Measurements from ENCODE around the gene MB21D2.

The MB21D2 gene

GRCh38 chr3:192831111-192831644, 86.5 kb downstream of the MB21D2 start:
- Histone ChIP-seq H3K4me3 (ENCODE audit: low read depth, low read length) (no peak overlapping the region), H3K27ac (ENCODE audit: extremely low read depth, low read depth, low read length) (no peak overlapping the region), H3K4me1 (ENCODE audit: control insufficient read depth, insufficient read depth, low read length) (peaks cover 8% of the 10 kb centered on the region), H3K36me3 (ENCODE audit: control insufficient read depth in 2 of 2, insufficient read depth in 1 of 2, low read length in 2 of 2) (no peaks in the 10 kb centered on the region), H3K9me3 (ENCODE audit: control insufficient read depth, insufficient read depth, low read depth, low read length) (no peaks in the 10 kb centered on the region)
- CTCF ChIA-PET = interaction anchor here (1.0 kb wide), 1 partner anchor 28 kb away, joined by 3 read pairs; no protein-coding TSS in a partner anchor
- POLR2A ChIA-PET = no interaction called here
- TF ChIP-seq SETDB1 (IDR thresholded peaks at IDR 0.05; ENCODE audit: insufficient read length, low read length) (no peak), PRDM2 (tag by site-specific recombination; IDR thresholded peaks at IDR 0.05; ENCODE audit: borderline replicate concordance) (no peak), ZNF174 (tag by site-specific recombination; IDR thresholded peaks at IDR 0.05) (no peak), HOXC10 (CRISPR knock-in tag; IDR thresholded peaks at IDR 0.05) (no peak), ZBTB11 (tag by site-specific recombination; conservative IDR thresholded peaks at IDR 0.05; ENCODE audit: low read depth) (peak; percentile 94), HIC1 (tag by site-specific recombination; IDR thresholded peaks at IDR 0.05) (peak; percentile 45), ATF2 (tag by site-specific recombination; IDR thresholded peaks at IDR 0.05; ENCODE audit: low read depth) (peak; percentile 75), ZNF148 (tag by site-specific recombination; IDR thresholded peaks at IDR 0.05; ENCODE audit: borderline replicate concordance) (no peak), ZNF785 (tag by site-specific recombination; IDR thresholded peaks at IDR 0.05) (no peak), ZBTB21 (tag by site-specific recombination; IDR thresholded peaks at IDR 0.05) (0 out of 2 replicates have a peak, but pooled peaks have one; percentile 12), ZNF114 (tag by site-specific recombination; IDR thresholded peaks at IDR 0.05) (no peak), ZBTB17 (tag by site-specific recombination; IDR thresholded peaks at IDR 0.05) (0 out of 2 replicates have a peak, but pooled peaks have one; percentile 10), ZNF776 (tag by site-specific recombination; IDR thresholded peaks at IDR 0.05; ENCODE audit: borderline replicate concordance) (no peak), PBX3 (CRISPR knock-in tag; IDR thresholded peaks at IDR 0.05) (no peak), ZNF707 (tag by site-specific recombination; IDR thresholded peaks at IDR 0.05) (no peak), ZNF473 (tag by site-specific recombination; IDR thresholded peaks at IDR 0.05) (no peak), ZEB2 (tag by site-specific recombination; IDR thresholded peaks at IDR 0.05) (peak; percentile 44; the same call in 1 of the 2 replicates), ZNF2 (tag by site-specific recombination; IDR thresholded peaks at IDR 0.05) (peak; percentile 11; the same call in 1 of the 2 replicates)

Measured in HEK293 (cell line).